Ramos (cell line): ENCODE measurements around the gene CLPSL1.

Source experiments
- in situ Hi-C: fragments of 300-500 bp; cut with MboI; formaldehyde crosslinking; loops from one replicate; pipeline ENCODE4 v1.14.3; 2022; ENCODE audit warnings: low sequenced_read_pairs; ENCODE audit not compliant: unreplicated experiment

CLPSL1 gene

GRCh38 chr6:35755278-35755924 lies 25.4 kb upstream of the CLPSL1 start:
- in situ Hi-C loops = no loop called here

GRCh38 chr6:35757456-35758123 lies 23.2 kb upstream of the CLPSL1 start:
- in situ Hi-C loops = no loop called here

DNA sequence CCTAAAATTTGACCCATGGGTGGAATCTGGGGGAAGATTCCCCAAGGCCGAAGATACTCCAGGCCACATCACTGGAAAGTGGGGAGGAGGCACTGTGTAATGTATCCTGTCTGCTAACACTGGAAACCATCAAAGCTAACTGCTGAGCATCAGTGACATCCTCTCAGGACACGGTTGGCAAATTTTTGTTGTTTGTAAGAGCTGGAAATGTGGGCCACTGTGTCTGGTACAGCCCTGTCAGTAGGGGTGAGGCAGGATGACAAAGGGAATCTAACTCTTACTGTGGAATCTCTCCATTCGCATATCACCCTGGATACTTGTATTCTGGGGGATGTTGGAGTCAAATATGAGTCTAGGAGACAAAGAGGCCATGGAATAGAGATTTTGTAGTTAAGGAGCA lies 21.4 kb upstream of the CLPSL1 start:
- in situ Hi-C loops = no loop called here

GRCh38 chr6:35765739-35766138 lies 15.1 kb upstream of the CLPSL1 start:
- in situ Hi-C loops = no loop called here

GRCh38 chr6:35769211-35769610 lies 11.6 kb upstream of the CLPSL1 start:
- in situ Hi-C loops = no loop called here

DNA sequence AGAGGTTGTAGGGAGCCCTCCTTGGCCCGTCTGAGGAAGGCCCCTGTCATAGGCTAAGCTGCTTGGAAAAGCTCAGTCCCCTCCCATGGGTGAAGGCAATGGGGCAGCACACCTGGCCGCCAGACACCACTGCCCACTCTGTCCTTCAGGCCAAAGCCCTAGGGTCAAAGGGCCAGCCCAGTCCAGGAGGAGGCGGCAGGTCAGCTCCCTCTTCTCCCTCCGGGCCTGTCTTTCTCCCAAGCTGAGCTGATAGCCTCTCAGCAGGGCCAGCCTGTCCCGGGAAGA lies 9.5 kb upstream of the CLPSL1 start:
- in situ Hi-C loops = no loop called here

DNA sequence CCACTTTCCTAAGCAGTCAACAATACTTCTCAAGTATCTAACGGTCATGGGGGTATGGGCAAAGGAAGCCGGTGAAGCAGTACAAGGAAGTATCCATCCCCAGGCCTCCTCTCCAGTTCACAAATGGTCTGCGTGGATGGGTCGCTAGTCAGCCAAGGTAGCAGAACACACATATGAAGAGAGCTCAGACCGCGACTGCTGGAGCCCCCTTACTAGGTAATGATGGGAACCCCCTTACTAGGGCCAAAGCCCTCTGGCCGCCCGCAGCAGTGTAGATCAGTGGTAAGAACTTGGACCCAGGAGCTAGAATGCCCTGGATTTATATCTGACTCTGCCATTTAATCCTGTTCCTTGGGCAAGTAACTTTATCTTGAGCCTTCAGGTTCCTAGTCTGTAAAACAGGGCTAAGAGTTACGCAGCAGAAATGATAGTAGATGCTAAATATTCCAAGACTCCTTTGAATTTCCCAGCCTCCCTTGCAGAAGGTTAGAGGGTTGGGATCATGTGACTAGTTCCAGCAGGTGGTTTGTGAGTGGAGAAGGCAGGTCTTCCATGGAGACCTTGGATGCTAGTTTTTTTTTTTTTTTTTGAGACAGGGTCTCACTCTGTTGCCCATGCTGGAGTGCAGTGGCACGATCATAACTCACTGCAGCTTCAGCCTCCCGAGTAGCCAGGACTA lies 6.6 kb upstream of the CLPSL1 start:
- in situ Hi-C loops = no loop called here

GRCh38 chr6:35775031-35775430 lies 5.8 kb upstream of the CLPSL1 start:
- in situ Hi-C loops = no loop called here

DNA sequence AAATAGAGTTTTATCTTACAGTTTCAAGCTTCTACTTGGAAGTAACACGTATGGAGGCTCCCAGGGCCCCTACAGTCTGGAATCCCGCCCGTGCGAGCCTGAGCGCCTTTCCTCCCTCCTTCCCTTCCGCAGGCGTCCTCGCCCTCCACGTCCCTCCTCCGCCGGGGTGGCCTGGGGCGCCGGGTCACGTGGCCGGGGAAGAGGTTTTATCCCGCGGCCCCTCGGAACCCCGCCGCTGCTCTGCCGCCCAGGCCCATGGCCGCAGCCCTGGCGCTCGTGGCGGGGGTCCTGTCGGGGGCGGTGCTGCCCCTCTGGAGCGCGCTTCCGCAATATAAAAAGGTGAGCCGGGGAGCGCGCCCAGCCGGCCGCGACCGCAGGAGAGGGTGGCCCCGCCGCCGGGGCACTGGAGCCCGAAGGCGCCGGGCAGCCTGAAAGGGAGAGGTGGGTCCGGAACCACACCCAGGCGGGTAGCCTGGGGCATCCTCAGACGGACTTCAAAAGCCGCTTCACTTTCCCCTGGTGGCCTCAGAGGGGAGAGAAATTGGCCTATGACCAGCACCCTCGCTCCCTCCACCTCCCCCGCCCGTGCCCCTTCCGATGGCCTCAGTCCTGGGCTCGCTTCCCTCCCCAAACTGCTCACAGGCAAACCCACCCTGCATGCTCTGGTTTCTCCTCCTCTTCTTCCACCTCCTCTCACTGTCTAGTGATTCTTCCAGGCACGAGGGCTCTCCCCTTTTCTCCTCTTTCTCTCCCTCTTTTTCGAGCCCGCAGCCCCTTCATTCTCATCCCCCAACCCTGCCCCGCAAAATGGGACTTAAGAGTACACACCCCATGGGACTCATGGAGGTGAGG lies 4.2 kb upstream of the CLPSL1 start, which contains the start of gene CLPSL2:
Gene CLPSL2, plus strand, starts transcription at position 235 of the 852 bp plus-strand sequence. Its CDS starts 21 bp downstream, at position 256.
- in situ Hi-C loops = no loop called here

DNA sequence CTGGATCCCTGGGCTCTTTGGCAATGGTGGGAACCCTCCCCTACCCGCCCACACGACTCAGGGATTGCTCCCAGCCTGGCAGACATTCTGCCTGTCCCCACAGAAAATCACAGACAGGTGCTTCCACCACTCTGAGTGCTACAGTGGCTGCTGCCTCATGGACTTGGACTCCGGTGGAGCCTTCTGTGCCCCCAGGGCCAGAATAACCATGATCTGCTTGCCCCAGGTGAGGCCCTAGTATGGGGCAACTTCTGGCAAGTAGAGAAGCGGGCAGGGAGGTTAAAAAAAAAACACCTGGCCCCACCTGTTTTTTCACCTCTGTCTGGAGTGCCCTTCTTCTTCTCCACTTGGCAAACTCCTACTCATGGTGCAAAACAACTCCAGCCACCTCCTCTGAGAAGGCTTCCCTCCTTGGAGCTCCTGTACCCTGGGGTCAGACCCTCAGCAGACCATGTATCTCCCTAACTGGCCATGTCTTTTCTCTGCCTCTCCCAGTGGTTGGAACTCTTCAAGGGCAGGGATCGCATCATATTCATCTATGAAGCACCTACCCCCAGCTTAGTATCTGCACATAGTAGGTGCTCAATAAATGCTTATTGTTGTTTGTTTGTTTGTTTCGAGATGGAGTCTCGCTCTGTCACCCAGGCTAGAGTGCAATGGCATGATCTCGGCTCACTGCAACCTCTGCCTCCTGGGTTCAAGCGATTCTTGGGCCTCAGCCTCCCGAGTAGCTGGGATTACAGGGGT lies 3.3 kb upstream of the CLPSL1 start:
- in situ Hi-C loops = no loop called here

GRCh38 chr6:35778437-35778836 lies 2.4 kb upstream of the CLPSL1 start:
- in situ Hi-C loops = no loop called here

GRCh38 chr6:35781290-35781689 lies 471 bp downstream of the CLPSL1 start:
- in situ Hi-C loops = no loop called here

DNA sequence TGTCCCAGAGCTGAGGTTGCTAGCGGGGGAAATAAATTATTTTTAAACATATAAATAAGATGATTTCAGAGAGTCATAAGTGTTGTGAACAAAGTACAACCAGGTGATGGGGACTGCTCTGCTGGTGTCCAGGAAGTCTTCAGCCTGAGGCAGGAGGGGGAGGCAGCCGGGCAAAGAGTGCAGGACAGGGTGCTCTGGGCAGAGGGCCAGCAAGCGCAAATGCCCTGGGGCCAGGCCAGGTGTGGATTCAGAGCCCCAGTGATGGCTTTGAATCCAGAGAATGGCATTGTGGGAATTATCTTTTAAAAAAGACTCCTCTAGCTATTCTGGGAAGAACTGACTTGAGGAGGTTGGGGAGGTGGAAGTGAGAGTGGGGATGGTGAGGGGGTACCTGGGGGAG lies 1.6 kb downstream of the CLPSL1 start:
- in situ Hi-C loops = no loop called here

DNA sequence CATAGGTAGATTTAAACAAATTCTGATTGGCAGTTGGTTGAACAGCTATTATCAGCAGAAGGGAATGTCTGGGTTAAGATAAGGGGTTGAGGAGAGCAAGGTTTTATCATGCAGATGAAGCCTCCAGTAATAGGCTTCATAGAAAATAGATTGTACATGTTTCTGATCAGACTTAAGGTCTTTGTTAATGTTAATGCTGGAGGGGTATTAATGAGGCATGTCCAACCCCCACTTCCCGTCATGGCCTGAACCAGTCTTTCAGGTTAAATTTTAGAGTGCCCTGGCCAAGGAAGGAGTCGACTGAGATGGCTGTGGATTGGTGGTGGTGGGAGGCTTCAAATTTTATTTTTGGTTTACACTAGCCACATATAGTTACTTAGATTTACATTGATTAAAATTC lies 3.4 kb downstream of the CLPSL1 start:
- in situ Hi-C loops = no loop called here

GRCh38 chr6:35786272-35786671 lies 5.5 kb downstream of the CLPSL1 start:
- in situ Hi-C loops = no loop called here

DNA sequence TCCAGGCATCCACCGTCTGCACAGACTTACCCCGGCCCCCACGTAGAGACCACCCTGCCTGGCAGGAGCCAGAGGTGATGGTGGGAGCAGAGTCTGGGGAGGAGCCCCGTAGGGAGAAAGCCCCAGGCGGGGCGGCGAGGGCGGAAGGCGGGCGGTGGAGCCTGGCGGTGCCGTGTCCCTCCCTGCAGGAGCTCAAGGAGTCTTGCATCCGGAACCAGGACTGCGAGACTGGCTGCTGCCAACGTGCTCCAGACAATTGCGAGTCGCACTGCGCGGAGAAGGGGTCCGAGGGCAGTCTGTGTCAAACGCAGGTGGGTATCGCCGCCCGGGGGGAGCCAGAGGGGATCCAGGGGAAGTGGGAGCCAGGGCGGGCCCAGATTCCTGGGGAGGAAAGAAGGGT lies 6.0 kb downstream of the CLPSL1 start:
- in situ Hi-C loops = no loop called here

DNA sequence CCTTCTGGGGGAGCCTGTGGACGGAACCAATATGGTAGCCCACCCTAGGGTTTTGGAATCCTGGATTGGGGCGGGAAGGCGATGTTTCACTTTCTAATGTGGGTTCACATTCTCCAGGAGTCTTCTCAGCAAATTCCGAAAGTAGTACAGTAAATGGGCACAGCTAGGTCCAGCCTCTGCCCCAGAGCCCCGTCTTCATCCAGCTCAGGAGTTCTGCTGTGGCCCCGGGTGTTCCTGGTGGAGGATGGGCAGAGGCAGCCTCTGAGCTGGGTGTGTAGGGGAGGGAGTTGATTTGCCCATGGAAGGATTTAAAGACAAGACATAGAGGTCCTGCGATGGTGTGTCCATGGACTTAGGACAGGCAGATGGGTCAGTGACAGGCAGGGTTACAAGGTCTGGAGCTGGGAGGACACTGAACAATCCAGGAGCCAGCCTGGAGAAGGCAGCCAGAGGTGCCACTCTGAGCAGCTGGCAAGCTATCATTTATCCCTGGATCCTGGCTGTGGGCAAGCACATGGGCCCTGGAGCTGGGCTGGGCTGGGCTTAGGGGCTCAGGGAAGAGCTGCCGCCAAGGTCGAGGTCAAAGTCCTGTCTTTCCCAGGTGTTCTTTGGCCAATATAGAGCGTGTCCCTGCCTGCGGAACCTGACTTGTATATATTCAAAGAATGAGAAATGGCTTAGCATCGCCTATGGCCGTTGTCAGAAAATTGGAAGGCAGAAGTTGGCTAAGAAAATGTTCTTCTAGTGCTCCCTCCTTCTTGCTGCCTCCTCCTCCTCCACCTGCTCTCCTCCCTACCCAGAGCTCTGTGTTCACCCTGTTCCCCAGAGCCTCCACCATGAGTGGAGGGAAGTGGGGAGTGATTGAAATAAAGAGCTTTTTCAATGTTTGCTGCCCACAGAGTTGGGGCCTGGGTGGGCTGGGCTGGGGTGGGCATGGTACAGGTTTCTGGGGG lies 6.7 kb downstream of the CLPSL1 start:
- in situ Hi-C loops = no loop called here

GRCh38 chr6:35788423-35788982 lies 7.7 kb downstream of the CLPSL1 start:
- in situ Hi-C loops = no loop called here

DNA sequence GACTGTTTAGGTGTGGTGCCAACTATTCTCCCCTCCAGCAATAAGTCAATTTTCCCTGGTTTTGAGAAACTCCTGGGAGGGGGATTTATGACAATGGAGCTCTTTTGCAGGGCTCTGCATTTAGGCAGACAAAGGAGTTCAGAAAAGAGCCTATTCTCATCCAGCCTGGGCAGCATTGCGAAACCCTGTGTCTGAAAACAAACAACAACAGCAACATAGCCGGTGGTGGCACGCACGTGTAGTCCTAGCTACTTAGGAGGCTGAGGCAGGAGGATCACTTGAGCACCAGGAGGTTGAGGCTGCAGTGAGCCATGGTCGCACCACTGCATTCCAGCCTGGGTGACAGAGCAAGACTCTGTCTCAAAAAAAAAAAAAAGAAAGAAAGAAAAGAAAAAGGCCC lies 9.9 kb downstream of the CLPSL1 start:
- in situ Hi-C loops = no loop called here
